T-helper 2 cell treated with Interferon-gamma antibody and Interleukin-4, amounts not matched to agents 100 ng/mL and 5 ng/mL, for 36 hours (primary cell): ENCODE results near the gene TRIM66. TPM values are rescaled to one million over a fixed set of nuclear protein-coding genes. Genes with fewer than 3 reads are reported as not detected.

Source experiments
- intact Hi-C: fragments of 100-400 bp; cut with micrococcal nuclease; formaldehyde crosslinking; loops from one replicate; pipeline ENCODE4 v1.15.1; 2023
- total RNA-seq: library from RNA; stranded (reverse); gene quantifications from 2 replicates; pipeline ENCODE4 v1.2.3, GENCODE V29; 2022

Gene TRIM66
- total RNA-seq, 1 donor from 2014 or later, result 14.1 TPM

GRCh38 chr11:8661001-8661795 is 21.3 kb downstream of the TRIM66 start:
- intact Hi-C loops, result no loop called here

- intact Hi-C loops, result no loop called here
These were observed 24.0 kb downstream of the TRIM66 start for GRCh38 chr11:8658321-8659057.

GRCh38 chr11:8656291-8656690 is 26.2 kb downstream of the TRIM66 start:
- intact Hi-C loops, result no loop called here

GRCh38 chr11:8654503-8654902 is 28.0 kb downstream of the TRIM66 start:
- intact Hi-C loops, result no loop called here

GRCh38 chr11:8652140-8652539 is 30.3 kb downstream of the TRIM66 start:
- intact Hi-C loops, result no loop called here

GRCh38 chr11:8650401-8650990 is 32.0 kb downstream of the TRIM66 start:
- intact Hi-C loops, result no loop called here

GRCh38 chr11:8649361-8649760 is 33.1 kb downstream of the TRIM66 start:
- intact Hi-C loops, result no loop called here

- intact Hi-C loops, result no loop called here
These were observed 35.6 kb downstream of the TRIM66 start for GRCh38 chr11:8646873-8647272.

- intact Hi-C loops, result loop anchor here (5.0 kb wide), 1 partner anchor 1315 kb away; no protein-coding TSS in a partner anchor
These were observed 40.1 kb downstream of the TRIM66 start for GRCh38 chr11:8642196-8642841.

GRCh38 chr11:8641332-8641731 is 41.1 kb downstream of the TRIM66 start:
- intact Hi-C loops, result loop anchor here (5.0 kb wide), 1 partner anchor 1316 kb away; no protein-coding TSS in a partner anchor

GRCh38 chr11:8640267-8640906 is 42.1 kb downstream of the TRIM66 start:
- intact Hi-C loops, result loop anchor here (5.0 kb wide), 1 partner anchor 1317 kb away; no protein-coding TSS in a partner anchor

- intact Hi-C loops, result loop anchor here (5.0 kb wide), 1 partner anchor 1318 kb away; no protein-coding TSS in a partner anchor
These were observed 42.8 kb downstream of the TRIM66 start for GRCh38 chr11:8639655-8640054.

- intact Hi-C loops, result no loop called here
These were observed 44.2 kb downstream of the TRIM66 start for GRCh38 chr11:8638300-8638699.

- intact Hi-C loops, result no loop called here
These were observed 46.3 kb downstream of the TRIM66 start for GRCh38 chr11:8636127-8636526.

- intact Hi-C loops, result no loop called here
These were observed 48.0 kb downstream of the TRIM66 start for GRCh38 chr11:8634498-8634897.

GRCh38 chr11:8631395-8632118 is 50.9 kb downstream of the TRIM66 start:
- intact Hi-C loops, result no loop called here

- intact Hi-C loops, result no loop called here
These were observed 57.8 kb downstream of the TRIM66 start for GRCh38 chr11:8624698-8625097.

- intact Hi-C loops, result no loop called here
These were observed 61.3 kb downstream of the TRIM66 start for GRCh38 chr11:8621147-8621546.

GRCh38 chr11:8617063-8617462 is 65.4 kb downstream of the TRIM66 start:
- intact Hi-C loops, result no loop called here

- intact Hi-C loops, result no loop called here
These were observed 67.0 kb downstream of the TRIM66 start for GRCh38 chr11:8615291-8616032.
